HEK293 (cell line): ENCODE data around the gene HK3.

Experiments used
- CTCF ChIA-PET: fragments of 350-600 bp; formaldehyde crosslinking; extraction: SDS; loops from one replicate; lab custom pipeline; 2021; ENCODE audit warnings: antibody characterized with exemption; lab: Yijun Ruan, JAX
- POLR2A ChIA-PET: fragments of 300-600 bp; formaldehyde crosslinking; extraction: SDS; loops from one replicate; lab custom pipeline; 2020; ENCODE audit warnings: antibody characterized with exemption, inconsistent platforms; lab: Yijun Ruan, JAX
- H3K27ac ChIP-seq: fragments of 200-500 bp; sonication (Bioruptor generic); 2 replicates; pipeline ENCODE4 v1.5.1; 2014; ENCODE audit warnings: low read depth, low read length, control low read depth, inconsistent platforms; ENCODE audit errors: extremely low read depth
- H3K36me3 ChIP-seq, 2 experiments: fragments of 200-500 bp in 1 of 2; sonication (Bioruptor generic) in 1 of 2; 1 replicate in 1 of 2; 2 replicates in 1 of 2; pipeline ENCODE4 v1.5.1; 2014 to 2017; ENCODE audit warnings: inconsistent platforms in 2 of 2, low read length in 2 of 2; ENCODE audit not compliant: control insufficient read depth in 2 of 2, insufficient read depth in 1 of 2
- H3K4me1 ChIP-seq: fragments of 200-500 bp; sonication (Bioruptor generic); 2 replicates; pipeline ENCODE4 v1.5.1; 2014; ENCODE audit warnings: mild to moderate bottlenecking, low read length, inconsistent platforms; ENCODE audit not compliant: control insufficient read depth, insufficient read depth
- H3K4me3 ChIP-seq: 2 replicates; pipeline ENCODE4 v1.5.1; 2011; ENCODE audit warnings: low read depth, mild to moderate bottlenecking, control low read depth, low read length, moderate library complexity
- H3K9me3 ChIP-seq: fragments of 200-500 bp; sonication (Bioruptor generic); 2 replicates; pipeline ENCODE4 v1.5.1; 2014; ENCODE audit warnings: low read depth, low read length, inconsistent platforms; ENCODE audit not compliant: control insufficient read depth, insufficient read depth
- GLI2 ChIP-seq: fragments of 450-650 bp; formaldehyde crosslinking; IDR thresholded peaks from 2 replicates; pipeline ENCODE4; 2017; ENCODE audit warnings: missing biosample characterization, missing genetic modification characterization, low read depth, borderline replicate concordance
- KLF10 ChIP-seq: fragments of 450-650 bp; IDR thresholded peaks from 2 replicates; pipeline ENCODE4 v1.5.1; 2018; ENCODE audit warnings: missing biosample characterization, mild to moderate bottlenecking, missing genetic modification characterization
- PATZ1 ChIP-seq: fragments of 450-650 bp; formaldehyde crosslinking; IDR thresholded peaks from 2 replicates; pipeline ENCODE4 v1.5.1; 2016; ENCODE audit warnings: missing biosample characterization, missing genetic modification characterization
- TRIM28 ChIP-seq: IDR thresholded peaks from 2 replicates; pipeline ENCODE4 v1.6.1; 2011; ENCODE audit warnings: low read length, control low read depth, borderline replicate concordance
- ZBTB17 ChIP-seq: fragments of 450-650 bp; formaldehyde crosslinking; IDR thresholded peaks from 2 replicates; pipeline ENCODE4 v1.5.1; 2016; ENCODE audit warnings: missing biosample characterization, missing genetic modification characterization
- ZBTB49 ChIP-seq: fragments of 450-650 bp; formaldehyde crosslinking; IDR thresholded peaks from 2 replicates; pipeline ENCODE4 v1.5.1; 2016; ENCODE audit warnings: missing biosample characterization, missing genetic modification characterization, low read depth
- ZNF146 ChIP-seq: fragments of 450-650 bp; formaldehyde crosslinking; IDR thresholded peaks from 2 replicates; pipeline ENCODE4 v1.5.1; 2016; ENCODE audit warnings: missing biosample characterization, missing genetic modification characterization
- ZNF202 ChIP-seq: fragments of 450-650 bp; formaldehyde crosslinking; IDR thresholded peaks from 2 replicates; pipeline ENCODE4 v1.5.1; 2016; ENCODE audit warnings: missing biosample characterization, missing genetic modification characterization, borderline replicate concordance
- ZNF221 ChIP-seq: fragments of 450-650 bp; formaldehyde crosslinking; IDR thresholded peaks from 2 replicates; pipeline ENCODE4 v1.5.1; 2017; ENCODE audit warnings: missing biosample characterization, missing genetic modification characterization, borderline replicate concordance
- ZNF274 ChIP-seq, 2 experiments: fragments of 200-500 bp in 1 of 2; fragments of 450-650 bp in 1 of 2; sonication (Bioruptor generic) in 1 of 2; formaldehyde crosslinking in 1 of 2; IDR thresholded peaks; 2 replicates each; pipeline versions ENCODE4 v1.5.1 to v1.6.1; 2014 to 2016; ENCODE audit warnings: borderline replicate concordance in 1 of 2, inconsistent platforms in 1 of 2, low read length in 1 of 2, missing biosample characterization in 1 of 2, missing genetic modification characterization in 1 of 2
- ZNF341 ChIP-seq: fragments of 450-650 bp; formaldehyde crosslinking; IDR thresholded peaks from 2 replicates; pipeline ENCODE4; 2016; ENCODE audit warnings: low read depth, missing biosample characterization, missing genetic modification characterization
- ZNF350 ChIP-seq: fragments of 450-650 bp; formaldehyde crosslinking; IDR thresholded peaks from 2 replicates; pipeline ENCODE4 v1.5.0; 2017; ENCODE audit warnings: missing biosample characterization, mild to moderate bottlenecking, missing genetic modification characterization
- ZNF433 ChIP-seq: fragments of 450-650 bp; formaldehyde crosslinking; IDR thresholded peaks from 2 replicates; pipeline ENCODE4 v1.5.1; 2016; ENCODE audit warnings: missing biosample characterization, missing genetic modification characterization, low read depth
- ZNF549 ChIP-seq: fragments of 450-650 bp; IDR thresholded peaks from 2 replicates; pipeline ENCODE4 v1.5.1; 2018; ENCODE audit warnings: missing biosample characterization, missing genetic modification characterization, mild to moderate bottlenecking, inconsistent platforms, moderate library complexity
- ZNF580 ChIP-seq: fragments of 450-650 bp; formaldehyde crosslinking; IDR thresholded peaks from 2 replicates; pipeline ENCODE4 v1.5.1; 2016; ENCODE audit warnings: missing biosample characterization, missing genetic modification characterization
- ZNF596 ChIP-seq: fragments of 450-650 bp; IDR thresholded peaks from 2 replicates; pipeline ENCODE4 v1.5.0; 2018; ENCODE audit warnings: missing biosample characterization, mild to moderate bottlenecking, missing genetic modification characterization, moderate library complexity
- ZNF624 ChIP-seq: fragments of 450-650 bp; formaldehyde crosslinking; IDR thresholded peaks from 2 replicates; pipeline ENCODE4 v1.5.1; 2017; ENCODE audit warnings: missing biosample characterization, missing genetic modification characterization
- ZNF629 ChIP-seq: fragments of 450-650 bp; formaldehyde crosslinking; IDR thresholded peaks from 2 replicates; pipeline ENCODE4 v1.5.1; 2017; ENCODE audit warnings: missing biosample characterization, missing genetic modification characterization
- ZSCAN30 ChIP-seq: fragments of 450-650 bp; IDR thresholded peaks from 2 replicates; pipeline ENCODE4 v1.5.1; 2018; ENCODE audit warnings: missing biosample characterization, mild to moderate bottlenecking, missing genetic modification characterization, moderate library complexity

The HK3 gene

GRCh38 chr5:176906796-176907195 lies 7.7 kb upstream of the HK3 start:
- ChIA-PET CTCF (no interaction called here), POLR2A (no interaction called here)
- TF ChIP-seq ZNF350 (tag by site-specific recombination) (no peak), ZNF596 (tag by site-specific recombination) (no peak), ZNF202 (tag by site-specific recombination) (no peak), TRIM28 (no peak), ZNF629 (tag by site-specific recombination) (no peak), ZNF341 (tag by site-specific recombination) (no peak), KLF10 (tag by site-specific recombination) (no peak), ZNF580 (no peak)
- Histone ChIP-seq H3K4me3 (no peak overlapping the region), H3K36me3 (peaks cover 19 to 78% of the 10 kb centered on the region in 2 experiments; a peak in 2 of 3 replicates), H3K27ac (no peak overlapping the region), H3K9me3 (no peaks in the 10 kb centered on the region), H3K4me1 (no peaks in the 10 kb centered on the region)

GRCh38 chr5:176906126-176906525 lies 7.0 kb upstream of the HK3 start:
- CTCF ChIA-PET, result interaction anchor here (0.6 to 1.4 kb wide), 2 partner anchors 147 to 245 kb away, joined by 3 read pairs; no protein-coding TSS in a partner anchor
- Histone ChIP-seq H3K4me3 (no peak overlapping the region), H3K9me3 (no peaks in the 10 kb centered on the region), H3K27ac (no peak overlapping the region), H3K4me1 (no peaks in the 10 kb centered on the region), H3K36me3 (peaks cover 19 to 73% of the 10 kb centered on the region in 2 experiments; a peak in 2 of 3 replicates)
- POLR2A ChIA-PET, result no interaction called here
- TF ChIP-seq GLI2 (tag by site-specific recombination) (no peak), ZNF549 (tag by site-specific recombination) (no peak), ZNF146 (tag by site-specific recombination) (no peak), ZNF221 (tag by site-specific recombination) (no peak), ZBTB17 (tag by site-specific recombination) (no peak), ZNF624 (tag by site-specific recombination) (no peak), PATZ1 (tag by site-specific recombination) (no peak), ZNF433 (tag by site-specific recombination) (no peak), ZNF274 (IDR thresholded peaks at IDR 0.05; ENCODE audit: low read length) (no peak), ZNF274 (tag by site-specific recombination; IDR thresholded peaks at IDR 0.05; ENCODE audit: borderline replicate concordance) (no peak), ZBTB49 (no peak), ZSCAN30 (tag by site-specific recombination) (no peak)
